ENCODE data around the gene ZNF598. TPM values are rescaled to one million over a fixed set of nuclear protein-coding genes. Genes with fewer than 3 reads are reported as not detected.

ZNF598 gene
- total and polyA plus RNA-seq, 2 of the 13 experiments (the other 11 are each of a cell fraction or from before 2014, with no cell fraction given), result 13.5 to 14.2 TPM

GRCh38 chr16:1971796-1972489 is 37.7 kb downstream of the ZNF598 start, which contains the start of gene TBL3 (continued):
- peak; percentile 62; the same call in 1 of the 2 replicates for TF ChIP-seq CSRNP2 (CRISPR knock-in tag; conservative IDR thresholded peaks at IDR 0.05; ENCODE audit: low read depth)
- peak; percentile 67 for TF ChIP-seq CHD2 (IDR thresholded peaks at IDR 0.05; ENCODE audit: low read depth, low read length)
- no peak for TF ChIP-seq ONECUT2 (CRISPR knock-in tag; IDR thresholded peaks at IDR 0.05)
- no peak for TF ChIP-seq POLR2AphosphoS2 (IDR thresholded peaks at IDR 0.05; ENCODE audit: low read depth, low read length)
- no peak; the same call in 1 of the 2 replicates for TF ChIP-seq KIAA2018 (CRISPR knock-in tag; IDR thresholded peaks at IDR 0.05; ENCODE audit: borderline replicate concordance)
- TF ChIP-seq ZHX2 (IDR thresholded peaks at IDR 0.05; ENCODE audit: low read depth), result peak; percentile 100
- no peak for TF ChIP-seq ZHX2 (CRISPR knock-in tag; IDR thresholded peaks at IDR 0.05; ENCODE audit: borderline replicate concordance)
- no peak for TF ChIP-seq MLXIP (CRISPR knock-in tag; IDR thresholded peaks at IDR 0.05; ENCODE audit: borderline replicate concordance)
- TF ChIP-seq NFE2 (CRISPR knock-in tag; IDR thresholded peaks at IDR 0.05), result no peak

Data from HepG2 (cell line).